ENCODE measurements around the gene DLG4.

- no peak for TF ChIP-seq CTCF (IDR thresholded peaks at IDR 0.05; ENCODE audit: poor library complexity)
- TF ChIP-seq EZH2phosphoT487 (IDR thresholded peaks at IDR 0.05; ENCODE audit: low read depth, severe bottlenecking, unreplicated experiment): no peak
- no peak for TF ChIP-seq EZH2 (IDR thresholded peaks at IDR 0.05; ENCODE audit: borderline replicate concordance)
Measured at GRCh38 chr17:7215652-7216180, 3.9 kb downstream of the DLG4 start.

Measured in hepatocyte (in vitro differentiated cells).